HG03469 (cell line): Measurements from ENCODE around the gene SLC10A7.

Experiments used
- ATAC-seq: cut with Tn5 transposase; IDR thresholded peaks from one replicate; pipeline ENCODE4 v1.9.1; 2021; ENCODE audit warnings: mild to moderate bottlenecking, moderate library complexity, moderate number of reproducible peaks; ENCODE audit not compliant: unreplicated experiment

The SLC10A7 gene

DNA sequence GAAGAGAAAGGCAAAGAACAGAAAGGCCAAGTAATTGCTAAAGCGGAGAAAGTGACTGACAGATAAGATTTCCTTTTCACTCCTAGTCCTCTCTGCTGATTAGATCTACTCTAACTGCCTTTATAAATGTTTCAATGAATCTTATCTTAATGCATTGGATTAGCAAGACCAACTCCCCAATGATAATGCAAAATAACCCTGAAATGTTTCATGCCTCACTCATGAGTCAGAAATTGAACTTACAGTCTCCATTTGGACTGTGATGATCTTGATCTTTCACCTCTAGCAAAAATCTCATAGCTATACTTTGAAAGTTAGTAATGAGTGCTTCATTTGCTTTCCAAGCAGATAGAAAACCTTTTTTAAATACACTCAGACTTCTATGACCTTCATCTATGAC lies 26.5 kb downstream of the SLC10A7 start:
- no peak for ATAC-seq

- ATAC-seq, result no peak
Measured at GRCh38 chr4:146494143-146494542, 27.6 kb downstream of the SLC10A7 start.

DNA sequence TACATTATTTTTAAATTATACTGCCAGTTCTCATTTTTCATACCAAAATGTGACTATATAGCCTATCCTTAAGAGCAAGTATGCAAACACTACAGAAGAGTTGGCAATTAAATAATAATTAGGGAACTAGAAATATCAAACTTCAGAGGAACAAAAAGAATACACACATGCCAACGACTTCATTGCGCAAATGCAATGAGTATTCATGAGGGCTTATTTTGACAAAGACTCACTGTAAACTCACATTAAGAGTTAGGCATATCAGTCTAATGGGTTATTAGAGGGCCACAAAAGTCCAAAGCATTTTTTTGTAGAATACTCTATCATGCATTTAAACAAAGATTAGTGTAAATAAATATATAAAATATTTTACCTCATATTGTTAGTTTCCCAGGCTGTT lies 31.6 kb downstream of the SLC10A7 start:
- no peak for ATAC-seq

GRCh38 chr4:146488495-146489174 lies 33.1 kb downstream of the SLC10A7 start:
- no peak for ATAC-seq

DNA sequence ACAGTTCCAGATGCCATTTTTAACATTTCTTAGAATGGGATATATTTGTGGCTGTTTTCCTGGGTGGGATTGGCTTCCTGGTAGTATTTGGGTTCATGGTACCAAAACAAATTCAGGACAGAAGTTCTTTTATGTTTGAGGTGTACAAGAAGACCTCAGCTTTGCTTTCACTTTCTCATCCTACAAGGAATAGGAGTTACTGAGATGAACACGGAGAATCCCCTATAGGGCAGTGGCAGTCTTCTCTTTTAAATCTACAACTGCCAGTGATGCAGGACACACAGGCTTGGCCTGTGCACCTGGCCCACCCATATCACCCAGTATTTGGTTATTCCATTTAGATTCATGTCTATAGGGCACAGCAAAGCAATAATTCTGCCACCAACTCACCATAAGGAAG lies 35.2 kb downstream of the SLC10A7 start:
- peak; percentile 79 for ATAC-seq

DNA sequence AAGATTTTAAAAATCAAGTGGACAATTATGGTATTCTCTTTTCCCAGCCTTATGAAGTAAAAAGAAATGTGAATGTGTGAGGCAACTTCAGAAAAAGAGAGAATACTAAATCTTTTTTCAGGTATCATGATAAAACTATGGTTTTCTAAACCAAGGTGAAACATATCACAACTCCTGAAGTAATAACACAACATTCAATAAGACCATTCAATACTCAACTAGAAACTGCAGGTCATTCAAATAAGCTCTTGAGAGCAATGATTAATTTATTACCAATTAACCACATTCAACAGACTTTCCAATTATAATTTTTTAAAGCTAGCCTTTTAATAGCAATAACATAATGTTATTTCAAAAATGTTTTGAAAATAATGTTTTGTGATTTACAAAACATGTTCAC lies 35.8 kb downstream of the SLC10A7 start:
- ATAC-seq, result peak; percentile 37

DNA sequence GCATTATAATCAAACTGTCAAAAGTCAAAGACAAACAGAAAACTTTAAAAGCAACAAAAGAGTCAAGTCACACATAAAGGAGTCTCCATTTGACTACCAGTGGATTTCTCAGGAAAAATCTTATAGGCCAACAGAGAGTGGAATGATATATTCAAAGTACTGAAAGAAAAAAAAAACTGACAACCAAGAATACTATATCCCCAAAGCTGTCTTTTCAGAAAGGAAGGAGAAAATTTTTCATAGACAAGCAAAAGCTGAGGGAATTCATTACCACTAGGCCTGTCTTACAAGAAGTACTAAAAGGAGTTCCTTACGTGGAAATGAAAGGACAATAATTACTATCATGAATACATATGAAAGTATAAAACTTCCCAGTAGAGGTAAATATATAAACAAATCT lies 39.0 kb downstream of the SLC10A7 start:
- no peak for ATAC-seq

GRCh38 chr4:146481246-146481645 lies 40.5 kb downstream of the SLC10A7 start:
- no peak for ATAC-seq

DNA sequence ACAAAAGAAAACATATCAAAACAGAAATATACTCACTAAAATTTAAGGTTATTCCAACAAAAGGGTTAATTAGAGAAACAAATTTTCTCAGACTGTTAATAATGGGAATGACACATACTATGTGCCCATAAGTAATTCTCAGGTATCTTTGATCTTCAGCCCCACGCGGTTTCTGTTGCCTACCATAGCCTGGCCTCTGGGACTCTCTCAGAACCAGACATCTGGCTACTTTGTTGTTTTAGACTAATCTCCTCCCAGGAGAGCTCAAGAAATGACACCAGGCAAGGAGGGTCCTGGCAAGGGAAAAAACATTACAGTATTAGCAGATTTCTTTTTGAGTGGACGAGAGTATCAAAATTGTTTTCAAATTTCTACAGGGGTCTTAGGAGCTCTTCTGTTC lies 43.7 kb downstream of the SLC10A7 start:
- no peak for ATAC-seq

DNA sequence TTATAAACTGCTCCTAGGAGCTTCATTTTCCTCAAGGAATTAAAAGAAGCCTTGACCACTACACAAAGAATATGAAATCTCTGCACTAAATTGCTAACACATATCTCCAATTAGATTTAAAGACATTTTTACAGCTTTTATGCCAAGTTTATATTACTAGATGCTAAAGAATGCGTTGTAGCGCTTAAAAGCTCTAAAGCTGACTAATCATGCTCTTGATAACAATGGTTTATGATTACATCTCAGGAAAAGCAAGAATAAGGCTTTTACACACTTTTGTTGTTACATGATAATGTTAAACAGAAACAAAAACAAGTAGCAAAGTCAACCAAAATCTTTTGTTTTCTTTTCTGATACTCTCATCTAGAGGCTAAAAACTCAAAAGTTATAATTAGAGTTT lies 44.7 kb downstream of the SLC10A7 start:
- ATAC-seq, result no peak

- no peak for ATAC-seq
Measured at GRCh38 chr4:146472404-146472803, 49.3 kb downstream of the SLC10A7 start.

GRCh38 chr4:146470604-146471003 lies 51.1 kb downstream of the SLC10A7 start:
- no peak for ATAC-seq

DNA sequence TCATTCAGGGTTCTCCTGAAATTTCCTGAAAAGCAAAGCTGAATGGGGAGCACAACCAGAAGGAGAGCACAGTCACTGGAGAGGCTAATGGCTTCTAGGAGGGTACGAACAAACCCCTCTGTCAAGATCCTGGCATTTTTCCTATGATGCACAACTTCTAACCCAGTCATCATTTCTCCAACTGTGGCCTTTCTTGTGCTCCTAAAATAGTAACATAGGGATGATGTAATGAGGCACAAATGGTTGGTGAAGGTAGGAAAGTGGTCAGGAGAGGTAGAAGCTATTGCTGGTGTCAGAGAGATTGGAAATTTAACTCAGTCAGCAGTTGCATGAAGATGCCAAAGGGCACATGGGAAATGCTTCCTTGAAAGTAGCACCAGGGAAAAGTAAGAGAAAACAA lies 52.7 kb downstream of the SLC10A7 start:
- no peak for ATAC-seq

DNA sequence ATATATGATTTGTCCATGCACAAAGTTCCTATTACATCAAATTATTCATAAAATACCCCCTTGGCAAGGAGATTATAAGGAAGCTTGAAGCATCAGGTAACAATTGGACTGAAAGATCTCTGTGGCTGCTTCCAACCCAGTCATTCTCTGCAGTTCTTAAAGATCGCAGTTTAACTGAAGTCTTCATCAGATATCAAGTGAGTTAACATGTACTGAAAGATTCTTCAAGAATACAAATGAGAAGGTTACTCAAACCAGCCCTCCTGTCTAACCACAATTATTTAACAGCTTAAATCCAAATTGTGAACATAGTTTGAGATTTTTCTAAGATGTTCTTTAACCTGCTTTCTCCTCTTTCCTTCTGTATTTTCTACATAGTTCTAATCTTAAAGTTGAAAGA lies 56.1 kb downstream of the SLC10A7 start:
- no peak for ATAC-seq

DNA sequence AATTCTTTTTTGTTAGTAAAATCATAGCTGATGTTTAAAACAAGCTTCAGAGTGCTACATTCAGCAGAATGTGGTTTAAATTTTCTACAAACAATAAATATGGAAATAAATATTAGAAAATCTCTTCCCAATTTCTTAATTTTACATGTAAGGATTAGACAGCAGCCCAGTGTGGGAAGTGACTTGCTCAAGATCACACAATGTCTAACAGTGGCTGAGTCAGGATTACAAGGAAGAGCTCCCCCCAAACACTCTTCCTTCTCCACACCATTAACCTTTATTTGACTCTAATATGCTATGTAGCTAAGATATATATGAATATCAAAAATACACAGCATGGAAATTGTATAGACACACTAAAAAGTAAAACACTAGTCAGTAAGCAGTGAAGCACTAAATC lies 59.5 kb downstream of the SLC10A7 start:
- no peak for ATAC-seq

- ATAC-seq, result peak; percentile 80
Measured at GRCh38 chr4:146458594-146458993, 63.1 kb downstream of the SLC10A7 start.

DNA sequence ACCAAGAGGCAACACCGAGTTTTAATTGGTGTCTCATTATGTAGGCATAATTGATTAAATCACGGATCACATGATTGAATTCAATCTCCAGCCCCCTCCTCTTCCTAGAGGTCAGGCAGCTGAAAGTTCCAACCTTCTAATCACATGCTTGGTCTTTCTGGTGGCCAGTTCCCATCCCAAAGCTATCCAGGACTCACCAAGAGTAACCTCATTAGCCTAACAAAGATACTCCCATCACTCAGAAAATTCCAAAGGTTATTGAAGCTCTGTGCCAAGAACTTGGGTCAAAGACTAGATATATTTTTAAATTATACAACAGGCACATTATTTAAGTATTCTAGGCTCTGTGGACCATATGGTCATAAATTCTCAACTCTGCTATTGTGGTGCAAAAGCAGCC lies 65.1 kb downstream of the SLC10A7 start:
- ATAC-seq, result no peak

DNA sequence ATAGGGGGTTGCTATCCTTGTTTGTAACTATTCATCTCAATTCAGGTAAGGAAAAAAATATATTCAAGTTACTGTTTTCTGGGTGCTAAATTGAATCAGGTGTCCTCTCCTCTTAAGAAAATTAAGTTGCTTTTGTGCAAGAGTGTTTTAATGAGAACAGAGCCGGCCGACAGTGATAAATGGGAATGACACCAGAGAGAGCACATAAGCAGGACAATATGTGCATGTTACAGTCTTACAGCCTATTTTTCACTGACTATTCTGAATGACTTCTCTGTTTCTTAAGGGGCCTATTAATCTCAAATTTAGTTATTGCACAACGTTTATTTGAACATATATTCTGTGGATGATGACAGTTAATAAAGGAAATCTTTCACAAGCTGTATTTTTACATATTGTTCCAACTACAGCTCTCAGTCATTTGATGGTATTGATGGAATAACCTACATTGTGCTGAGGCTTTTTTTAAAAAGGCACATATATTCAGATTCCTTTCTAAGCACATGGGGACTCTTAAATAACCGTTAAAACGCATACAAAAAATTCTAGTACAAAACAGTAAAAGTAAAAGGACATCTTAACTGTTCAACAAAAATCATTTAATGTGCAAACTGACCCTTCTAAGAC lies 68.4 kb downstream of the SLC10A7 start:
- no peak for ATAC-seq

GRCh38 chr4:146450524-146450923 lies 71.2 kb downstream of the SLC10A7 start:
- ATAC-seq, result peak; percentile 72

- no peak for ATAC-seq
Measured at GRCh38 chr4:146446555-146446954, 75.2 kb downstream of the SLC10A7 start.

- ATAC-seq, result no peak
Measured at GRCh38 chr4:146445198-146446150, 76.3 kb downstream of the SLC10A7 start.

DNA sequence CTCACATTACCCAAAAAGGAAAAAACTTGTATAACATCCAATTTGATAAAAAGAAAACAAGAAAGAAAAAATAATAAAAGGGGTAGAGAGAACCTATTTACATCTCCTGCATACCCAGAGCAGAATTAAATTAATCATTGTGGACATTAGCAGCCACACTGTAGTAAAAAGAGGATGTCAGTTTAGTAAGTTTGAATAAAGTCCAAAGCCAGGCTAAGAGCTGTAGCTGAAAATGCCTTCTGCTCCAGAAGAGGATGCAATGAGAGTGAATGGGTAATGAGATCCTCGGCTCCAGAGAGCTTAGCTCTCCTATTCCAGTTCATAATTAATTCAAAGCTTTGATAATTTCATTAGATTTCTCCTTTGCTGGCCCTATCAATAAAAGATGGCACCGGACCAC lies 78.2 kb downstream of the SLC10A7 start:
- ATAC-seq, result no peak
